ENCODE results near the gene DLG1.

The DLG1 gene

DNA sequence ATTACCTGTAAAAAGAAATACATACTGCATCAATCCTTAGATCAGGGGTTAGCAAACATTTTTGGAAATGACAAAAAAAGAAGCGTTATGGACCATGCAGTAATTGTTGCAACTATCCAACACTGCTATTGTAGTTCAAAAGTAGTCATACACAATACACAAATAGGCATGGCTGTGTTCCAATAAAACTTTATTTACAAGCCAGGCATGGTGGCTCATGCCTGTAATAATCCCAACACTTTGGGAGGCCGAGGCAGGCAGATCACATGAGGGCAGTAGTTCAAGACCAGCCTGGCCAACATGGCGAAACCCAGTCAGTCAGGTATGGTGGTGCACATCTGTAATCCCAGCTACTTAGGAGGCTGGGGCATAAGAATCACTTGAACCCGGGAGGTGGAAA is 124.8 kb downstream of the DLG1 start:
- no peak for DNase-seq (ENCODE audit: low read depth)

DNA sequence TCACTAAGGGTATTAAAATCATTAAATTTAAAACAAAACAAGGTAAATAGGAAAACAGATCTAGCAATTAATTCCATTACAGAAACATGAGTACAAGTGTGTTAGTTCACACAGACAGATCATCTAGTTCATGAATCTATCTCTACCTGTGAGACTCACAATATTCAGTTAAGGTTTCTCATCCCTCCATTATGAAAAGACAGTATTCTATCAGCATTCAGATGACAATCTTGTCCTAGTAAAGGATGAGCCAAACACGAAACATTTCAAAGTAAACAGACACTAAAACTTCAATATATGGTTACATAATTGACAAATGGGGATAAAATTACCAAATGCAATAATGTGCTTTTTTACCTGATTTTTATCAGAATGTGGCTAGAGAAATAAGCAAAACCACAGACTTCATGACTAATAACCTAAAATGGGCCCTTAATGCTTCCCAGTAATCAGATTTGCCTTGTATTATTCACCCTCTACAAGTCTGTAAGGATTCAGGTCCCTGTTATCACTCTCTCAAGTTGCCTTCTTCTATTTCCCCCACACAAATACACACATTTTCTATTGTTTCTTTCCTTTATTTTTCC is 126.8 kb downstream of the DLG1 start:
- no peak for DNase-seq (ENCODE audit: low read depth)

DNA sequence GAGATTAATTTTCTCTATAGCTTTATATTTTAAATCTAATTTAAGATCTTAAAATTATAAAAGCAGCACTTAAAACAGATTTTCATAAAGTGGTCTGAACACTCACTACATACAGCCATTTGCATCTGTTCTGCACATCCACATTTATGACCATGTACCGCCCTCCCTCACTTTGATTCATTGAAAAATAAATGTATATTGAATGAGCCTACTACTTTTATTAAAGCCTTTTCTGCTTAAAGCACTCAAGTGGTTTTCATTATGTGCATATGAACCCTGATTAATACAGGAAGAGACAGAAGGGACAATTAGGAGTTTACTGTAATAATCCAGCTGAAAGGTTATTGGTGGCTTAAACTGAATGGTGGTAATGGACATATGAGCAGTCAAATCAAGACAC is 129.4 kb downstream of the DLG1 start:
- DNase-seq (ENCODE audit: low read depth) = no peak

DNA sequence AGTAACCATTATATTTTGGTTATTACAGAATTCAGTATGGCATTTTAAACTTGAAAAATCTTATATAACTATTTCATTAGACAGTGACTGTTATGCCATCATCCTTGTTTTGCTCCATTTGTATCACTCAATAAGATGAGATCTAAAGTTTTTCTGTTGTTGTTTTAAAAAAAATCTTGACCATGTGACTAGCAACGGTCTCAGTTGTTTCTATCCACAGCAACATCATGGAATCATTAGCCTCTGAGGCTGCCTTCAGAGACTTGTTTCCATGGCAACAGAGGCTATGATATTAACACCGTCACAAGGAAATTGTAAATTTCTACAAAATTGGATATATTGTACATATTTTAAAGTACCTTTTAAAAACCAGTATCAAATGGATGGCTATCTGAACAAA is 129.8 kb downstream of the DLG1 start:
- no peak for DNase-seq (ENCODE audit: low read depth)

DNA sequence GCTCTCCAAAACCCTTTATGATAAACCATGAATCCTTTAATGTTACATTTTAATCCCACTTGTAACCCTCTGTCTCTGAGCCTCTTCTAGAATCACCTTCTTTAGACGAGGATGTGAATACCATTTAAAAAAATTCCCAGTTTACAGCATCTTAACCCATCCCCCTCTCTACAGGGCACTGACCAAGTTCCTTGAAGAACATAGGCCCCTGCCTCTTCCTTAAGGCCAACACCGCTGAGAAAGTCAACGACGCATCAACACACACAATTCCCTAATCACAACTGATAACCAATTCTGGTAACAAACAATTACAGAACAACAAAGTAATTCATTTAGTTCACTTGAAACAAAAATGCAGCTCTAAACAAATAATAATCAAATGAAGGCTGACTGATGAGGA is 130.3 kb downstream of the DLG1 start:
- DNase-seq (ENCODE audit: low read depth) = no peak

DNA sequence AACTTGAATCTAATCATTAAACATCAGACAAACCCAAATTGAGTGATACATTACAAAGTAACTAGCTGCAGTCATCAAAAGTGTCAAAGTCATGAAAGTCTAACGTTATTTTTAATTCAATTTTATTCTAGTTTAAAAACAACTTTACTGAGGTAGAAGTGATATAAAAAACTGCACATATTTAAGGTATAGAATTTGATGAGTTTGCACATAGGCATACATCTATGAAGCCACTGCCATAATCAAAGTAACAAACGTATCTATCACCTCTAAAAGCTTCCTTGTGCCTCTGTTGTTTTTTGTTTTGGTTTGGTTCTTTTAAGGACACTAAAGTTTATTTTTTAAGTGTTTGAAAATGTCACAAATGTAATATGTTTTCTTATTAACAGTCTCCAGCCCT is 130.9 kb downstream of the DLG1 start:
- DNase-seq (ENCODE audit: low read depth) = no peak

DNA sequence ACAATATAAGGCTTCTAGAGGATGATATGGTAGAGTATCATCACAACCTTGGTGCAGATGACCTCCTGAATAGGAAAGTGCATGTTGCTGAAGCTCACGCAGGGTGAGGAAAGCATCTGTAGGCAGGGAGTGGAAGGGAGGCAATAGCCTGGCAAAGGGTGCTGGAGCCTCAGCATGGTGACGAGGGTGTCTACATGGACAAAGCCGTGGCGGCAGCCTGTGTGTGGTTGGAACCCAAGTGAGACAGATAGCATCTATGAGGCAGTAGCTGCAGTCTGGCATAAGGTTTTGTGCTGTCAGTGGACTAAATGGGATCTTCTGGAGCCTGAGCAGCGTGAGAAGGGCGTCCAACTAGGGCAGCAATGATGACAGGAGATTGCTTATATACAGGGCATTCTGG is 132.5 kb downstream of the DLG1 start:
- DNase-seq (ENCODE audit: low read depth) = no peak

DNA sequence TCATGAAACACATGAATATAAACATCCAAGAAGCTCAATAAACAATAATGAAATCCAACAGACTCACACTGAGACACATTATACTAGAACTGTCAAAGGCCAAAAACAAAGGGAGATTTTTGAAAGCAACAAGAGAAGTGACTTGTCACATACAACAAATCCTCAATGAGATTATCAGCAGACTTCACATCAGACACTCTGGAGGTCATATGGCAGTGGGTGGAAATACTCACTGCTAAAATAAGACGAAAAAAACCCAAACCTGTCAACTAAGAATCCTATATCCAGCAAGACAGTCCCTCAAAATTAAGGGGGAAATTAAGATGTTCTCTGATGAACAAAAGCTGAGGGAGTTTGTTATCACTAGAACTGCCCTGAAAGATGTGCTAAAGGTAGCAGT is 143.4 kb downstream of the DLG1 start:
- no peak for DNase-seq (ENCODE audit: low read depth)

DNA sequence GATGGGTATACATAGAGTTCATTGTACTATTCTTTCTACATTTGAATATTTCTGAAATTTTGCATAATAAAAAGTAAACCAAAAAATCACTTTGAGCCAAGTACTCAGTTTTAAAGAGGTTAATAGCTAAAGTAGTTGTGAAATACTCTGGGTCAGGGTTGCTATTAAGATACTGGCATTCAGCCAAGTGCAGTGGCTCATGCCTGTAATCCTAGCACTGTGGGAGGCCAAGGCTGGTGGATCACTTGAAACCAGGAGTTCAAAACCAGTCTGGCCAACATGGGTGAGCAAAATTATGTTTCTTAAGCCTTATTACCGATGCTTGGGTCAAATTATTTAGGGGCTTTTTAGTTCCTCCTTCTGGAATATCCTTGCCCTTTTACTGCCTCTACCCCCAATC is 146.8 kb downstream of the DLG1 start:
- DNase-seq (ENCODE audit: low read depth) = no peak

DNA sequence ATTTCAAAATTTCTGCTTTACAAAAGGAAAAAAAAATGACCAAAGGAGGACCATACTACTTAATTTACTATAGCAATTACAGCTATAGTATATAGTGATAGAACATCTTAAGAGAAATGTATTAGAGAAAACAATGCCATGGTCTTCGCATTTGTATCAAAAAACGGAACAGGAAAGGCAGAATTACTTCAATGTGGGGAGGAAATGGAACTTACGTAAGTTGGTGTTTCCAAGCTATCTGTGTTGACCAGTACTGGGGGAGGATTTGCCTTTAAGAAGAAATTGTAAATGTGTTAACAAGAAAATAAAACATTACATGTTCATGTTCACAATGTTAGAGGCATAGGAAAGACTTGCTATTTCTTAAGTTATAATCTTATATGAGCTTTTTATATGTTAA is 148.9 kb downstream of the DLG1 start:
- DNase-seq (ENCODE audit: low read depth) = no peak

DNA sequence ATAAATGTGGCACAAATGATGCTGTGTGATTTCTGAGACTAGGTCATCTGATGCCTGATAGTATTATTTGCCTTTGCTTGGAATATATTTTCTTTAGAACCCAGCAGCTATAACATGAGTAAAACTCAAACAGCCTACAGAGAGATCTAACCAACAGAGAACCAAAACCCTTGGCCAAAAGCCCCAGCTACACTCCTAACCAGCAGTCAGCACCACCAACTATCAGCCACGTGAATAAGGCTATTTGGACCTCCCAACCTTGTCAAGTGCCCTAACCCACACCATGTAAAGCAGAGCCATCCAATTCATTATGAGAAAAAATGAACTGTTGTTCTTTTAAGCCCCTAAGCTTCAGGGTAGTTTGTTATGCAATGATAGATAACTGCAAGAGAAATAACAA is 154.2 kb downstream of the DLG1 start:
- no peak for DNase-seq (ENCODE audit: low read depth)

DNA sequence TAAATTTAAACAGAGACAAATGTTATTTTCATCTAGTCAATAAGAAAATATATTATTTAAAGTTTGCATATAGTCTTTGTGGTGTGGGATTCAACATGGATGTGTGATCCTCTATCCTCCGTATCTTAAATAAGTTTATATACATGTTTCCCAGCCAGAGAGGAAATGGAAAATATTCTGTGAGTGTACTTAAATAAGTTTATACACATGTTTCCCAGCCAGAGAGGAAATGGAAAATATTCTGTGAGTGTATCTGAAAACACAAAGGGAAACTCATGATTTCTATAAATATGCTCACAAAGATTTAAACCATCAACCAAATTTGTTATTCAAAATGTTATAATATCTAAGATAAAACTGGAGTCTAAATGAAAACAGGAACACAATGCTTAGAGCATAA is 158.8 kb downstream of the DLG1 start:
- no peak for DNase-seq (ENCODE audit: low read depth)

DNA sequence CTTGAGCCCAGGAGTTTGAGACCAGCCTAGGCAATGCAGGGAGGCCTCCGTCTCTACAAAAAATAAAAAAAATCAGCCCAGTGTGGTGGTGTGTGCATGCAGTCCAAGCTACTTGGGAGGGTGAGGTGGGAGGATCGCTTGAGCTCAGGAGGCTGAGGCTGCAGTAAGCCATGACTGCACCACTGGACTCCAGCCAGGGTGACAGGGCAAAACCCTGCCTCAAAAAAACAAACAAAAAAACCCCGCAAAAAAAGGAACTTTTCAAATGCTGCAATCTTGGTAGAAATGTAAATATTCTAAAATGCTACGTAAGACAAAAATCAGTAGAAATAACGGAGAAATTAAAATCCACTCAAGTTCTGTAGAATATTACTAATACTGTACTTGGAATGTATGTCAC is 160.7 kb downstream of the DLG1 start:
- no peak for DNase-seq (ENCODE audit: low read depth)

DNA sequence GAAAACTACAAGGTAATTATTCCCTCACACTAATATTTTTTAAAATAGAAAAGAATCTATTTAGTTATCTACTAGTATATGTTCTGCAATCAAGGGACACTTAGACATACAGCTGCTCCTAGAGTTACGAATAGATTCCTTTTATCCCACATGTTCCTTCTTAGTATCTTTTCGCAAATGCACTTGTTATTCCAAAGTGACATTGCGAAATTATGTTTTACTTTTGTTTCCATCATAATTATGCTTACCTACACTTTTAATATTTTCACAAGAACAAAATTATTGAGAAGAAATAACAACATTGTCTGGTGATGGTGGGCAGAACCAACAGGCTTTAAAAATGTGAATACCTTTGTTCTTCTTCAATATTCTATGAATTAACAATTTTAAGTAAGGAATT is 161.7 kb downstream of the DLG1 start:
- DNase-seq (ENCODE audit: low read depth) = no peak

DNA sequence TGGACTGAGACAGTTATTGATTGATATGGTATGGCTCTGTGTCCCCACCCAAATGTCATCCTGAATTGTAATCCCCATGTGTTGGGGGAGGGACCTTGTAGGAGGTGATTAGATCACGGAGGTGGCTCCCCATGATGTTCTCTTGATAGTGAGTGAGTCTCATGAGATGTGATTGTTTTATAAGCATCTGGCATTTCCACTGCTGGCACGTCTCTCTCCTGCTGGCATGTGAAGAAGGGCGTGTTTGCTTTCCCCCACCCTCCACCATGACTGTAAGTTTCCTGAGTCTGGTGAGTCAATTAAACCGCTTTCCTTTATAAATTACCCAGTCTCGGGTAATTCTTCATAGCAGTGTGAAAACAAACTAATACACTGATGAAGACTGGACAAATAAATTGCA is 163.2 kb downstream of the DLG1 start:
- DNase-seq (ENCODE audit: low read depth) = no peak

DNA sequence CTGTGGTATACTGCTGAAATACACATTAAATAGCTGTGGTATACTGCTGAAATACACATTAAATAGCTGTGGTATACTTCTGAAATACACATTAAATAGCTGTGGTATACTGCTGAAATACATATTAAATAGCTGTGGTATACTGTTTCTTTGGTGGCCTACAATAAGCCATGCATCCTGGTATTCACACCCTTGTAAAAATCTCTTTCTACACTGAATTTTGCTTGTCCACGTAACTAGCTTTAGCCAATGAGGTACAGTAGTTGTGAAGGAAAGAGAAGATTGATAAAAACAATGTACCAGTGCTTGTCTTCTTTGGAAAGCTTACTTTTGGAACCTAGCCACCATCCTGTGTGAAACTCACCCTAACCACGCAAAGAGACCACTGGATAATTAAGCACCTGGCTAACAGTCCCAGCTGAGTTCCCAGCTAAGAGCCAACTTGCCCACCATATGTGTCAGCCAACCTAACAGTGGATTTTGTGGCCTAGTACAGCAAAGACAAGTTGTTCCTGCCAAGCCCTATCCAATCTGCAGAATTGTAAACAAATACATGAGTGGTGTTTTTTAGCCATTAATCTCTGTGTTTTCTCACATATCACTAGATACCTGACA is 165.4 kb downstream of the DLG1 start:
- no peak for DNase-seq (ENCODE audit: low read depth)

DNA sequence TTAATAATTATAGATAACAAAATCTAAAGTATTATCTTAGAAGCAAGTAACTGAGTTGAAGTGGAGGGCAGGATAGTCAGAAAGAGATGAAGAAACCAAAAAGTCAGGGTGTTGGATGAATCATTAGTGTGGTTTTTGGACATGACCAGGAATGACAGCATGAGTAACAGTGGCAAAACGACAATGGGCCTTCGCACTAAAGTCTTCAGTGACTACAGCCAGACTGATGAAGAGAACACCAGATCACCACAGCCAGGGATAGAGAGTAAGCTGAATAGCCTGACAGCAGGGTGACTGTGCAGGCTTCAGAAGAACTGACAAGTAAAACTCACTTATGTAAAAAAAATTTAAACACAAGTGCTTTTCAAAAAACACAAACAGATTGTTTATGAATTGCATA is 172.8 kb downstream of the DLG1 start:
- no peak for DNase-seq (ENCODE audit: low read depth)

DNA sequence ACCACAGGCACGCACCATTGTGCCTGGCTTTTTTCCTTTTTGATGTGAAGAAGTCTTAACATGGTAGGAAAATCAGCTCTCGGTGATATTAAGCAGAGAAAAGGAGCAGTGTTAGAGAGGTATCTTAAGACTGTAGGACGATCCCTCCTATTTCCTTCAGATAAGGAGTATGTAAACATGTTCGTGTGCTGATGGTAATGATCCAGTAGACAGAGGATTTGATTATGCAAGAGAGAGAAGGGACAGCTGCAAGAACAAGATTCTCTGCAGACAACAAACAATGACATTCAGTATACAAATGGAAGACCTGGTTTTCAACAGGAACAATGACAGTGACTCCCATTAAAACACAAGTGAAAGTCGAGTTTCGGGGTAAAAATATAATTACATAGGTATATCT is 173.7 kb downstream of the DLG1 start:
- DNase-seq (ENCODE audit: low read depth) = no peak

DNA sequence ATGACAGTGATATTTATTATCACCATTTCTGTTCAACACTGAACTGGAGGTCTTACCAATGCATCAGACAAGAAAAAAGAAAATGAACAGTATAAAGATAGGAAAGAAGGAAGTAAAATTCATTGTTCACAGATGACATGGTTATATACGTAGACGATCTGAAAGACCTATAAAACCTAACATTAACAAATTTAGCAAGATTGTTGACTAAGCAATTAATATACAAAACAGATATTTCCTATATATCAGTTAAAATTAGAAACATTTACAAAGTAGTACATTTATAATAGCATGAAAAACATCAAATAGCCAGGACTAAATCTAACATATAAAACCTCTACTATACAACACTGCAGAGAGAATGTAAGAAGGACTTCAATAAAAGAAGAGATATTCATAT is 176.0 kb downstream of the DLG1 start:
- no peak for DNase-seq (ENCODE audit: low read depth)

DNA sequence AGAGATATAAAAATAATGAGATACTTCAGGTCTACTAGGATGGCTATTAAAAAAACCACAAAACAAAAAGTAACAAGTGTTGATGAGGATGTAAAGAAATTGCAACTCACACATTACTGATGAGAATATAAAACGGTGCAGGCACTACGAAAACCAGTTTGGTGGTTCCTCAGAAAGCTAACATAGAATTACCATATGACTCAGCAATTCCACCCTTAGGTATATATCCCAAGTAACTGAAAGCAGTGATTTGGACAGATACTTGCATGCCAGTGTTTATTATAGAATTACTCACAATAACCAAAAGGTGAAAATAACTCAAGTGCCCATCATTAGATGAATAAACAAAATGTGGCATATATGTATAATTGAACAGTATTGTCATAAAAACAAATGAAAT is 181.3 kb downstream of the DLG1 start:
- DNase-seq (ENCODE audit: low read depth) = no peak

DNA sequence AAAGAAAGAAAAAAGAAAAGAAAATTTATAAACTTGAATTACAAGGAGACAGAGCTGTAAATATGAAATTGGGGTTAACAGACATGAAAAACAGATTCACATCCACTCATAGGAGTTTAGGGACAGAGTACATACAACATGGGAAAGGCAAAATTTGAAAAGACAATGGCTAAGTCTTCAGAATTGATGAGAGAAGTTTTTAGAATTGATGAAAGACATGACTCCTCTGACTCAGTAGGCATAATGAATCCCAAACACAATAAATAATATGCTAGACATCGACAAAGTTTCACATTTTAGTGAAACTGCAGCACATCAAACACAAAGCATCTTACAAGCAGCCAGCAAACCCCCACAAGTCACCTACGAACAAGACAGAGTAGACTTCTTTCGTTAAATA is 184.4 kb downstream of the DLG1 start:
- no peak for DNase-seq (ENCODE audit: low read depth)

DNA sequence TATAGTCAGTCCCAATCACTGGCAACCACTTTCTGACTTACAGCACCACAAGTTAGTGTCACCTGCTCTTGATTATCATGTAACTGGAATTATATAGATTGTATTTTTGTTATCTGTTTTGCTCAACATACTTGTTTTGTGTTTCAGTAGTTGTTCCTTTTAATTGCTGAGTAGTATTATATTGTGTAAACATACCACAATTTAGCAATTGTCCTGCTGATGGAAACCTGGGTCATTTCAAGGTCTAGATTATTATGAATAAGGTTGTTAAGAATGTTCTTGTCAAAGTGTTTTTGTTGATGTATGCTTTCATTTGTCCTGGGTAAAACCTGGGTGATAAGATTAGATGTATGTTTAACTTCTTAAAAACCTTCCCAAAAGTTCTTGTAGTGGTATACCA is 186.7 kb downstream of the DLG1 start:
- no peak for DNase-seq (ENCODE audit: low read depth)

DNA sequence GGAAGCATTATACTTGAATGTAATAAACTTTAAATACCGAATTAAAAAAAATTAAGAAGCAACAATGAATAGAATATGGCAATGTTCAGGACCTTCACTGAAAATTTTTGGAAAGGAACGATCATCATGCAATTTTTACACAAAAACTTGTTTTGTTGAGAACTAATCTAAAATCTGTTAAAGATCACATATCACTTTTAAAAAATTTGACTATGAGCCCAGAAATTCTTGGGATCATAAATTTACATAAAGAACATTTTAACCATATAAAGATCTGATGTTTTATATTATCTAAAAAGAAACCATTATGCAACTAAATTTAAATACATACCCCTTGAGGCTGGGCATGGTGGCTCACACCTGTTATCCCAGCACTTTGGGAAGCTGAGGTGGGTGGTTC is 192.6 kb downstream of the DLG1 start:
- no peak for DNase-seq (ENCODE audit: low read depth)

DNA sequence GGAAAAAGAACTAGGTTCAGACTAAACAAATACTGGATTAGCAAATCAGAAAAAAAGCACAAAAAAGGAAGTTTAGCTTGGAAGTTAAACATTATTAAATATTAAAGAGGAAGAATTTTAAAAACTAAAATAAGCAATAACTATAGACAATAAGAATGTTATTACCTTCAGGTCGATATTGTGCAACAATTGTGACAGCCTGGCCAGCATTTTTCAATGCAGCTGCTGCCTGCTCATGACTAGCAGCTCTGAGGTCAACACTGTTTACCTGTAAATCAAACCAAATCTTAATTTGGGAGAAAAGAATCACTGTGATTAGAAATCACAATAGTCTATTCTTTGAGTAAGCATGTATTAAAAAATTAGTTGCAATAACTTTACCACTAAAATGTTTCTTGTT is 193.7 kb downstream of the DLG1 start:
- no peak for DNase-seq (ENCODE audit: low read depth)

DNA sequence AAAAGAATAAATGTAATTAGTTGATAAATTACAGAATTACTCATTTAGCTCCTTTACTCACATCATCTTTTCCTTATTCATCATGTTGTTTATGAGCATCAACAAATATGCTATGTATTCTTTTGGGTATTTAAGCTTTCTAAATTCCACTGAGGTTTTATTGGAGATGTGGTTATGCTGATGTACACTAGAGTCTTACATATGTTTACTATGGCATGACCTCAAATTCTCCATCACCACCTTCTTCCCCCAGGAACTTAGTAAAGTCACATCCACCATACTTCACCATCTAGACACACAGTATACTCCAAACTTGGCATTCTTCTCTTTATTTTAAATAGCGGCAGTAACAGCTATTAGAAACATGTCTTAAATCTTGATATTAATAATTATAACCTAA is 194.6 kb downstream of the DLG1 start:
- DNase-seq (ENCODE audit: low read depth) = no peak

Data from T-helper 22 cell (primary cell).